ENCODE measurements around the gene CD83. TPM values are rescaled to one million over a fixed set of nuclear protein-coding genes. Genes with fewer than 3 reads are reported as not detected.

Gene CD83
- polyA plus RNA-seq, 2 donors = 1.2 to 1.5 TPM

GRCh38 chr6:14105547-14105946, 12.0 kb upstream of the CD83 start:
- Histone ChIP-seq H3K9me3 (ENCODE audit: control insufficient read depth in 2 of 2, insufficient read depth in 1 of 2, low read depth in 1 of 2, low read length in 1 of 2) (peaks cover 0 to 8% of the 10 kb centered on the region in 2 donors), H3K27ac (ENCODE audit: low read depth in 2 of 2, low read length in 1 of 2) (no peak overlapping the region), H3K27me3 (ENCODE audit: control insufficient read depth in 1 of 2, insufficient read depth in 2 of 2, low read length in 2 of 2) (no peaks in the 10 kb centered on the region), H3K4me3 (ENCODE audit: low read depth in 1 of 2, low read length in 2 of 2) (no peak overlapping the region), H3K4me1 (ENCODE audit: control insufficient read depth in 2 of 2, insufficient read depth in 2 of 2, low read length in 1 of 2) (no peaks in the 10 kb centered on the region), H3K36me3 (ENCODE audit: control insufficient read depth in 2 of 2, insufficient read depth in 2 of 2, low read length in 1 of 2) (no peaks in the 10 kb centered on the region)
- WGBS, 2 donors = 67 to 80% methylated on average over 1 of the region's 1 CpG

GRCh38 chr6:14107000-14107399, 10.6 kb upstream of the CD83 start:
- Histone ChIP-seq H3K4me1 (ENCODE audit: control insufficient read depth in 2 of 2, insufficient read depth in 2 of 2, low read length in 1 of 2) (no peaks in the 10 kb centered on the region), H3K27me3 (ENCODE audit: control insufficient read depth in 1 of 2, insufficient read depth in 2 of 2, low read length in 2 of 2) (no peaks in the 10 kb centered on the region), H3K27ac (ENCODE audit: low read depth in 2 of 2, low read length in 1 of 2) (no peak overlapping the region), H3K4me3 (ENCODE audit: low read depth in 1 of 2, low read length in 2 of 2) (no peak overlapping the region), H3K36me3 (ENCODE audit: control insufficient read depth in 2 of 2, insufficient read depth in 2 of 2, low read length in 1 of 2) (no peaks in the 10 kb centered on the region), H3K9me3 (ENCODE audit: control insufficient read depth in 2 of 2, insufficient read depth in 1 of 2, low read depth in 1 of 2, low read length in 1 of 2) (peaks cover 0 to 8% of the 10 kb centered on the region in 2 donors)

GRCh38 chr6:14107711-14108494, 9.7 kb upstream of the CD83 start:
- 90% methylated on average over 5 of the region's 5 CpGs for WGBS, 2 donors
- Histone ChIP-seq H3K27ac (ENCODE audit: low read depth in 2 of 2, low read length in 1 of 2) (no peak overlapping the region), H3K36me3 (ENCODE audit: control insufficient read depth in 2 of 2, insufficient read depth in 2 of 2, low read length in 1 of 2) (no peaks in the 10 kb centered on the region), H3K9me3 (ENCODE audit: control insufficient read depth in 2 of 2, insufficient read depth in 1 of 2, low read depth in 1 of 2, low read length in 1 of 2) (peaks cover 0 to 8% of the 10 kb centered on the region in 2 donors), H3K27me3 (ENCODE audit: control insufficient read depth in 1 of 2, insufficient read depth in 2 of 2, low read length in 2 of 2) (no peaks in the 10 kb centered on the region), H3K4me3 (ENCODE audit: low read depth in 1 of 2, low read length in 2 of 2) (no peak overlapping the region), H3K4me1 (ENCODE audit: control insufficient read depth in 2 of 2, insufficient read depth in 2 of 2, low read length in 1 of 2) (no peaks in the 10 kb centered on the region)

GRCh38 chr6:14108571-14109410, 8.8 kb upstream of the CD83 start:
- no peaks in the 10 kb centered on the region for H3K27me3 ChIP-seq (ENCODE audit: control insufficient read depth in 1 of 2, insufficient read depth in 2 of 2, low read length in 2 of 2)
- H3K9me3 ChIP-seq (ENCODE audit: control insufficient read depth in 2 of 2, insufficient read depth in 1 of 2, low read depth in 1 of 2, low read length in 1 of 2) = peaks cover 0 to 8% of the 10 kb centered on the region in 2 donors
- H3K36me3 ChIP-seq (ENCODE audit: control insufficient read depth in 2 of 2, insufficient read depth in 2 of 2, low read length in 1 of 2) = no peaks in the 10 kb centered on the region
- H3K27ac ChIP-seq (ENCODE audit: low read depth in 2 of 2, low read length in 1 of 2) = no peak overlapping the region
- no peaks in the 10 kb centered on the region for H3K4me1 ChIP-seq (ENCODE audit: control insufficient read depth in 2 of 2, insufficient read depth in 2 of 2, low read length in 1 of 2)
- H3K4me3 ChIP-seq (ENCODE audit: low read depth in 1 of 2, low read length in 2 of 2) = no peak overlapping the region
- WGBS, 2 donors = 57 to 62% methylated on average over 14 of the region's 14 CpGs

GRCh38 chr6:14109411-14109826, 8.2 kb upstream of the CD83 start:
- Histone ChIP-seq H3K27ac (ENCODE audit: low read depth in 2 of 2, low read length in 1 of 2) (no peak overlapping the region), H3K36me3 (ENCODE audit: control insufficient read depth in 2 of 2, insufficient read depth in 2 of 2, low read length in 1 of 2) (no peaks in the 10 kb centered on the region), H3K9me3 (ENCODE audit: control insufficient read depth in 2 of 2, insufficient read depth in 1 of 2, low read depth in 1 of 2, low read length in 1 of 2) (peaks cover 0 to 8% of the 10 kb centered on the region in 2 donors), H3K27me3 (ENCODE audit: control insufficient read depth in 1 of 2, insufficient read depth in 2 of 2, low read length in 2 of 2) (no peaks in the 10 kb centered on the region), H3K4me3 (ENCODE audit: low read depth in 1 of 2, low read length in 2 of 2) (no peak overlapping the region), H3K4me1 (ENCODE audit: control insufficient read depth in 2 of 2, insufficient read depth in 2 of 2, low read length in 1 of 2) (no peaks in the 10 kb centered on the region)
- WGBS, 2 donors = 73 to 79% methylated on average over 4 of the region's 4 CpGs

- Histone ChIP-seq H3K4me3 (ENCODE audit: low read depth in 1 of 2, low read length in 2 of 2) (no peak overlapping the region), H3K36me3 (ENCODE audit: control insufficient read depth in 2 of 2, insufficient read depth in 2 of 2, low read length in 1 of 2) (no peaks in the 10 kb centered on the region), H3K27me3 (ENCODE audit: control insufficient read depth in 1 of 2, insufficient read depth in 2 of 2, low read length in 2 of 2) (no peaks in the 10 kb centered on the region), H3K27ac (ENCODE audit: low read depth in 2 of 2, low read length in 1 of 2) (no peak overlapping the region), H3K9me3 (ENCODE audit: control insufficient read depth in 2 of 2, insufficient read depth in 1 of 2, low read depth in 1 of 2, low read length in 1 of 2) (peaks cover 0 to 8% of the 10 kb centered on the region in 2 donors), H3K4me1 (ENCODE audit: control insufficient read depth in 2 of 2, insufficient read depth in 2 of 2, low read length in 1 of 2) (no peaks in the 10 kb centered on the region)
- WGBS, 2 donors = 80 to 86% methylated on average over 11 of the region's 11 CpGs
Observed at GRCh38 chr6:14110001-14110818, 7.4 kb upstream of the CD83 start.

- no peak overlapping the region for H3K27ac ChIP-seq (ENCODE audit: low read depth in 2 of 2, low read length in 1 of 2)
- no peaks in the 10 kb centered on the region for H3K9me3 ChIP-seq (ENCODE audit: control insufficient read depth in 2 of 2, insufficient read depth in 1 of 2, low read depth in 1 of 2, low read length in 1 of 2)
- H3K27me3 ChIP-seq (ENCODE audit: control insufficient read depth in 1 of 2, insufficient read depth in 2 of 2, low read length in 2 of 2) = no peaks in the 10 kb centered on the region
- H3K4me1 ChIP-seq (ENCODE audit: control insufficient read depth in 2 of 2, insufficient read depth in 2 of 2, low read length in 1 of 2) = peaks cover 2 to 5% of the 10 kb centered on the region in 2 donors
- no peaks in the 10 kb centered on the region for H3K36me3 ChIP-seq (ENCODE audit: control insufficient read depth in 2 of 2, insufficient read depth in 2 of 2, low read length in 1 of 2)
- no peak overlapping the region for H3K4me3 ChIP-seq (ENCODE audit: low read depth in 1 of 2, low read length in 2 of 2)
- 84 to 94% methylated on average over 1 of the region's 1 CpG for WGBS, 2 donors
Observed at GRCh38 chr6:14113976-14114375, 3.6 kb upstream of the CD83 start.

DNA sequence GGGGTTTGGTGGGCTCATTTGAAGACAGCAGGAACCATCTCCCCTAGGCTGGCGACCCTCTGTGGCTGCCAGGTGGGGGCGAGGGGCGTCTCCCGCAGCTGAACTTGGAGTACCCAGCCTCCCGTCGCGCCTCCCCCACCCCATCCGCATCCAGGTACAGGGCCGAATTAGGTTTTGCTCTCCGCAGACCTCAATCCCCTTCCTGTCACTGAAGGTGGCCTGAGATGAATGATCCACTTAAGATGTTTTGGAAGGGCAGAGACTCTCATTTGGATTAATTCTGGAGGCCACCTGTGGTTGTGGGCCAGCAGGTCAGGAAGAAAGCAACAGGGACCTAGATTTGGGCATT, 493 bp downstream of the CD83 start:
- H3K27ac ChIP-seq (ENCODE audit: low read depth in 2 of 2, low read length in 1 of 2) = peak overlapping the region in 1 of 2 donors; percentile 11
- no peaks in the 10 kb centered on the region for H3K36me3 ChIP-seq (ENCODE audit: control insufficient read depth in 2 of 2, insufficient read depth in 2 of 2, low read length in 1 of 2)
- peaks cover 2 to 5% of the 10 kb centered on the region in 2 donors for H3K4me1 ChIP-seq (ENCODE audit: control insufficient read depth in 2 of 2, insufficient read depth in 2 of 2, low read length in 1 of 2)
- WGBS, 2 donors = 18 to 31% methylated on average over 10 of the region's 10 CpGs
- H3K4me3 ChIP-seq (ENCODE audit: low read depth in 1 of 2, low read length in 2 of 2) = peak overlapping the region; percentile 58 to 66
- no peaks in the 10 kb centered on the region for H3K27me3 ChIP-seq (ENCODE audit: control insufficient read depth in 1 of 2, insufficient read depth in 2 of 2, low read length in 2 of 2)
- H3K9me3 ChIP-seq (ENCODE audit: control insufficient read depth in 2 of 2, insufficient read depth in 1 of 2, low read depth in 1 of 2, low read length in 1 of 2) = no peaks in the 10 kb centered on the region

GRCh38 chr6:14118446-14118845, 874 bp downstream of the CD83 start:
- H3K27me3 ChIP-seq (ENCODE audit: control insufficient read depth in 1 of 2, insufficient read depth in 2 of 2, low read length in 2 of 2) = no peaks in the 10 kb centered on the region
- no peaks in the 10 kb centered on the region for H3K9me3 ChIP-seq (ENCODE audit: control insufficient read depth in 2 of 2, insufficient read depth in 1 of 2, low read depth in 1 of 2, low read length in 1 of 2)
- no peak overlapping the region for H3K27ac ChIP-seq (ENCODE audit: low read depth in 2 of 2, low read length in 1 of 2)
- H3K36me3 ChIP-seq (ENCODE audit: control insufficient read depth in 2 of 2, insufficient read depth in 2 of 2, low read length in 1 of 2) = no peaks in the 10 kb centered on the region
- no peak overlapping the region for H3K4me3 ChIP-seq (ENCODE audit: low read depth in 1 of 2, low read length in 2 of 2)
- peaks cover 2 to 5% of the 10 kb centered on the region in 2 donors for H3K4me1 ChIP-seq (ENCODE audit: control insufficient read depth in 2 of 2, insufficient read depth in 2 of 2, low read length in 1 of 2)
- 82 to 92% methylated on average over 2 of the region's 2 CpGs for WGBS, 2 donors
